Measurements from ENCODE around the gene PC. TPM values are rescaled to one million over a fixed set of nuclear protein-coding genes. Genes with fewer than 3 reads are reported as not detected.

The PC gene
- total and polyA plus RNA-seq, 9 of the 15 experiments (the other 6 are each of a cell fraction or from before 2014, with no cell fraction given): 0.94 to 38.0 (median 8.7) TPM

GRCh38 chr11:66855574-66856495, 102.3 kb downstream of the PC start (continued):
- TF ChIP-seq RREB1 (CRISPR knock-in tag; IDR thresholded peaks at IDR 0.05): no peak
- TF ChIP-seq ZNF324 (CRISPR knock-in tag; IDR thresholded peaks at IDR 0.05): peak; percentile 44; the same call in 1 of the 2 replicates
- TF ChIP-seq ELF4 (CRISPR knock-in tag; IDR thresholded peaks at IDR 0.05): peak; percentile 80
- no peak for TF ChIP-seq ARHGAP35 (IDR thresholded peaks at IDR 0.05; ENCODE audit: partially characterized antibody)
- no peak for TF ChIP-seq ZBTB34 (CRISPR knock-in tag; IDR thresholded peaks at IDR 0.05)
- peak; percentile 78; the same call in 1 of the 2 replicates for TF ChIP-seq MBD2 (IDR thresholded peaks at IDR 0.05; ENCODE audit: borderline replicate concordance, low read depth)
- 0 out of 4 replicates have a peak, but pooled peaks of 1 of the 2 experiments have one; percentile 20 for TF ChIP-seq MLX (CRISPR knock-in tag; conservative IDR thresholded peaks at IDR 0.05)
- no peak; the same call in 1 of the 2 replicates for TF ChIP-seq JUN (IDR thresholded peaks at IDR 0.05; ENCODE audit: borderline replicate concordance, low read depth, low read length)
- TF ChIP-seq JUN (CRISPR knock-in tag; IDR thresholded peaks at IDR 0.05; ENCODE audit: borderline replicate concordance): peak; percentile 86; the same call in 1 of the 2 replicates
- TF ChIP-seq GATAD2A (IDR thresholded peaks at IDR 0.05): 0 out of 2 replicates have a peak, but pooled peaks have one; percentile 60
- TF ChIP-seq MEIS2 (IDR thresholded peaks at IDR 0.05; ENCODE audit: partially characterized antibody): no peak
- TF ChIP-seq NBN (IDR thresholded peaks at IDR 0.05; ENCODE audit: low read depth): 0 out of 2 replicates have a peak, but pooled peaks have one; percentile 48
- TF ChIP-seq TRIM28 (IDR thresholded peaks at IDR 0.05): no peak
- peak; percentile 30 for TF ChIP-seq RBBP5 (IDR thresholded peaks at IDR 0.05; ENCODE audit: borderline replicate concordance, insufficient read depth, low read length, poor library complexity, severe bottlenecking)
- TF ChIP-seq ZNF507 (tag; conservative IDR thresholded peaks at IDR 0.05): no peak
- 0 out of 2 replicates have a peak, but pooled peaks have one; percentile 13 for TF ChIP-seq SMARCE1 (IDR thresholded peaks at IDR 0.05)
- 0 out of 2 replicates have a peak, but pooled peaks have one; percentile 49 for TF ChIP-seq ELF2 (CRISPR knock-in tag; IDR thresholded peaks at IDR 0.05)
- TF ChIP-seq MIER1 (IDR thresholded peaks at IDR 0.05; ENCODE audit: low read depth): no peak
- TF ChIP-seq NFRKB (IDR thresholded peaks at IDR 0.05; ENCODE audit: low read depth): peak; percentile 80; the same call in 1 of the 2 replicates
- peak; percentile 75; the same call in 1 of the 2 replicates for TF ChIP-seq NR4A1 (CRISPR knock-in tag; IDR thresholded peaks at IDR 0.05)
- peak; percentile 50 for TF ChIP-seq NR4A1 (tag; IDR thresholded peaks at IDR 0.05)
